AG04450 (cell line): Measurements from ENCODE around the gene PTPRCAP. TPM values are rescaled to one million over a fixed set of nuclear protein-coding genes. Genes with fewer than 3 reads are reported as not detected.

ENCODE experiments used
- CTCF ChIA-PET: fragments of 300-600, 350-600 bp; formaldehyde crosslinking; extraction: SDS; loops from one replicate; lab custom pipeline; 2022; ENCODE audit warnings: antibody characterized with exemption, inconsistent platforms; lab: Charles Lee
- POLR2A ChIA-PET: fragments of 350-600 bp; formaldehyde crosslinking; extraction: SDS; loops from one replicate; lab custom pipeline; 2021; ENCODE audit warnings: antibody characterized with exemption, inconsistent platforms; lab: Yijun Ruan, JAX
- DNase-seq: peaks from one replicate; pipeline ENCODE4 v3.0.0-alpha.2; 2011; ENCODE audit warnings: low read depth, low spot score
- H3K27ac ChIP-seq: one replicate; pipeline ENCODE4 v1.5.1; 2012; ENCODE audit warnings: low read depth, low read length, control low read depth
- H3K27me3 ChIP-seq: one replicate; pipeline ENCODE4 v1.6.0; 2012; ENCODE audit warnings: low read length; ENCODE audit not compliant: control insufficient read depth, insufficient read depth
- H3K4me3 ChIP-seq: 2 replicates; pipeline ENCODE4 v1.5.1; 2011; ENCODE audit warnings: mild to moderate bottlenecking, low read depth, low read length, control low read depth
- H3K9me3 ChIP-seq: 2 replicates; pipeline ENCODE4 v1.5.1; 2012; ENCODE audit warnings: low read length; ENCODE audit not compliant: control insufficient read depth, insufficient read depth
- CTCF ChIP-seq: IDR thresholded peaks from 2 replicates; pipeline ENCODE4 v1.5.1; 2011; ENCODE audit warnings: low read depth, low read length, control low read depth, inconsistent platforms
- polyA plus RNA-seq: library from polyadenylated mRNA; depleted of rRNA; stranded (reverse); fragments of >200 nt; gene quantifications from 2 replicates; pipeline ENCODE4 v1.2.3, GENCODE V29; 2011

Gene PTPRCAP
- polyA plus RNA-seq, 1 experiment = 0.07 TPM

GRCh38 chr11:67441731-67442351, 4.4 kb upstream of the PTPRCAP start:
- POLR2A ChIA-PET = no interaction called here
- H3K4me3 ChIP-seq = peak overlapping the region; percentile 85
- CTCF ChIA-PET = no interaction called here
- no peak for DNase-seq
- H3K9me3 ChIP-seq = no peaks in the 10 kb centered on the region; the same call in 1 of the 2 replicates
- TF ChIP-seq CTCF = no peak
- H3K27ac ChIP-seq = no peak overlapping the region
- no peaks in the 10 kb centered on the region for H3K27me3 ChIP-seq

GRCh38 chr11:67441098-67441563, 3.6 kb upstream of the PTPRCAP start:
- no peak for DNase-seq
- H3K27me3 ChIP-seq = no peaks in the 10 kb centered on the region
- ChIA-PET POLR2A (no interaction called here), CTCF (no interaction called here)
- no peak for TF ChIP-seq CTCF
- no peaks in the 10 kb centered on the region; the same call in 1 of the 2 replicates for H3K9me3 ChIP-seq
- H3K27ac ChIP-seq = no peak overlapping the region
- H3K4me3 ChIP-seq = no peak overlapping the region

GRCh38 chr11:67440229-67441097, 3.0 kb upstream of the PTPRCAP start:
- CTCF ChIA-PET = no interaction called here
- Histone ChIP-seq H3K27me3 (no peaks in the 10 kb centered on the region), H3K9me3 (no peaks in the 10 kb centered on the region; the same call in 1 of the 2 replicates), H3K27ac (peak overlapping the region; percentile 21), H3K4me3 (no peak overlapping the region)
- POLR2A ChIA-PET = no interaction called here
- no peak for DNase-seq
- TF ChIP-seq CTCF = no peak

GRCh38 chr11:67439321-67440228, 2.1 kb upstream of the PTPRCAP start:
- DNase-seq = no peak
- ChIA-PET POLR2A (interaction anchor here (0.6 kb wide), 1 partner anchor 37 kb away, joined by 5 read pairs; no protein-coding TSS in a partner anchor), CTCF (no interaction called here)
- Histone ChIP-seq H3K27ac (peak overlapping the region; percentile 11), H3K9me3 (no peaks in the 10 kb centered on the region; the same call in 1 of the 2 replicates), H3K27me3 (no peaks in the 10 kb centered on the region), H3K4me3 (no peak overlapping the region)
- TF ChIP-seq CTCF = peak; percentile 18; the same call in 1 of the 2 replicates
